SK-N-MC (cell line): ENCODE measurements around the gene TOMM34.
A peak's percentile ranks its signal among the peaks of the same experiment; 100 is the strongest.

Source experiments
- DNase-seq: peaks from one replicate; pipeline ENCODE4 v3.0.0-alpha.2; 2011; ENCODE audit warnings: low read depth, low spot score
- H3K27ac ChIP-seq: fragments of 200-600 bp; sonication (generic); 2 replicates; pipeline ENCODE4 v1.5.1; 2016; ENCODE audit warnings: mixed run types
- H3K36me3 ChIP-seq: fragments of 200-600 bp; sonication (generic); 2 replicates; pipeline ENCODE4 v1.6.1; 2017; ENCODE audit warnings: antibody characterized with exemption, low read length, mixed read lengths; ENCODE audit not compliant: insufficient read depth
- H3K4me3 ChIP-seq: fragments of 200-600 bp; sonication (generic); 2 replicates; pipeline ENCODE4 v1.5.1; 2016
- H3K9ac ChIP-seq: fragments of 200-600 bp; sonication (generic); 2 replicates; pipeline ENCODE4 v1.8.0; 2017; ENCODE audit warnings: mixed run types, mixed read lengths; ENCODE audit not compliant: insufficient read length
- H3K9me3 ChIP-seq: fragments of 200-600 bp; sonication (generic); 2 replicates; pipeline ENCODE4 v1.6.1; 2017; ENCODE audit warnings: low read depth, mild to moderate bottlenecking, antibody characterized with exemption, low read length, moderate library complexity, mixed read lengths
- EZH2 ChIP-seq: fragments of 200-600 bp; sonication (generic); IDR thresholded peaks from one replicate; pipeline ENCODE4 v1.6.1; 2017; ENCODE audit warnings: antibody characterized with exemption
- FOXP2 ChIP-seq: optimal IDR thresholded peaks from 2 replicates; pipeline ENCODE3; 2011; ENCODE audit warnings: mild to moderate bottlenecking, moderate library complexity; ENCODE audit not compliant: insufficient read depth; ENCODE audit errors: extremely low read length, control extremely low read depth
- POLR2AphosphoS5 ChIP-seq: IDR thresholded peaks from 2 replicates; pipeline ENCODE4 v1.6.1; 2012; ENCODE audit warnings: mild to moderate bottlenecking, low read depth, low read length, borderline replicate concordance

TOMM34 gene

DNA sequence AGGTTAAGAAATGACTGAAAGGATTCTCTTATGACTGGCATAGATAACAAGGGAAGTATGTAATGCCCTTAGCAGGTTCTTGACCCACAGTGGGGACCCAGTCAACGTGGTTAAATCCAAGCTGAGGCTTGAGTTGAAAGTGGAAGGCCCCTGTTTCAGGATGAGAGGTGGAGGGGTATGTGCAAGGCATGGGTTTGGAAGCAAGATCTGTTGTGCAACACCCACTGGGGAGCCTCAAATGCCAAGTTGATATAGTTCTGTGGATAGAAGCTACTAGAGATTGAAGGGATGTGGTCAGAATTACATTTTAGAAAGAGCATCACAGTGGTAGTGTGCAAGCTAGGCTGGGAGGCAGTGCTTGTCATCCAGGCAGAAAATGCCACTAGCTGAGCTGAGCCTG, 45.3 kb downstream of the TOMM34 start:
- H3K36me3 ChIP-seq = peaks cover 10% of the 10 kb centered on the region; the same call in 1 of the 2 replicates
- TF ChIP-seq FOXP2 = no peak
- no peak for TF ChIP-seq EZH2
- no peak for TF ChIP-seq POLR2AphosphoS5

DNA sequence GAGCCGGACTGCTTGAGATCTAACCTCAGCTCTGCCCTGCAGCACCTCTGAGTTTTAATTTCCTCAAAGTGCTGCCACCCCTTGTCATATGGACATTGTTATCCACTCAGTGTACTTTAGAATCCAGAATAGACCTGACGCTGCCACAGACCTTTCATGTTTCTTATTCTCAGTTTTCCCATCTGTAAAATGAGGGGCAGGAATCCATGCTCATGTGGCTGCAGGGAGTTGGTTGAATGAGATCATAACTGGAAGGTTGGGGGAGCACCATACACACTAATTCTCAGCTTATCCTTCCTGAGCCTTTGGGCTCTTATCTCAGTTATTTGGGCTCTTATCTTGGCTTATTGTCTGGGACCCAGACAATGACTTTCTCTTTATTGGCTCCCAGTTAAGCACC, 48.0 kb downstream of the TOMM34 start:
- Histone ChIP-seq H3K9ac (no peak overlapping the region), H3K9me3 (no peaks in the 10 kb centered on the region), H3K36me3 (peaks cover 12% of the 10 kb centered on the region; the same call in 1 of the 2 replicates), H3K4me3 (no peak overlapping the region), H3K27ac (no peak overlapping the region)
- TF ChIP-seq POLR2AphosphoS5 = no peak
- no peak for TF ChIP-seq EZH2
- no peak for TF ChIP-seq FOXP2
- no peak for DNase-seq

More for the DNA sequence above, 45.3 kb downstream of the TOMM34 start:
- H3K4me3 ChIP-seq = no peak overlapping the region
- no peak for DNase-seq
- no peak overlapping the region for H3K27ac ChIP-seq
- H3K9ac ChIP-seq = no peak overlapping the region
- no peaks in the 10 kb centered on the region for H3K9me3 ChIP-seq

DNA sequence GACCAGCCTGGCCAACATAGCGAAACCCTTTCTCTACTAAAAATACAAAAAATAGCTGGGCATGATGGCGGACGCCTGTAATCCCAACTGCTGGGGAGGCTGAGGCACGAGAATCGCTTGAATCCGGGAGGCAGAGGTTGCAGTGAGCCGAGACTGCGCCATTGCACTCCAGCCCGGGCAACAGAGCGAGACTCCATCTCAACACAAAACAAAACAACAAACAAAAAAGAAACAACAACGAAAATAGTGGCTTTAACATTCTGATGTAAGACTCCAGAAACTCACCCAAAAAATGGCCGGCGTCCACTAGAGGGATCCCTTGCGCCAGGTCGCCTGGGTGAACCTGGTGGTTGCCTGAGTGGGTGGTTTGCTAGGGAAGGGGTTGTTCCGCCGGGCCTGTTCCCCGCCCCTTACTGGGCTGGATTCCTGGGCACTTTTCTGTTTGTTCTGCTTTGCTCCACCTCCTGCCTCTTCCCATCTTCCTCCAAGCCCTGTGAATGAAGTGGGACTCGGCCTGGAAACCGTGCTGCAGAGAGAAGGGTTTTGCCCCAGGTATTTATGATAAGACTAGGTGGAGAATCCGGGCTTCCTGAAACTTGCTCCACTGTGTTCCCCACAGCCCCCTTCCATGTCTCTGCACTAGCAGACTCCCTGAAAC, 48.8 kb downstream of the TOMM34 start:
- H3K9ac ChIP-seq = no peak overlapping the region
- H3K36me3 ChIP-seq = peaks cover 15% of the 10 kb centered on the region
- H3K4me3 ChIP-seq = no peak overlapping the region
- no peak overlapping the region for H3K27ac ChIP-seq
- no peaks in the 10 kb centered on the region for H3K9me3 ChIP-seq
- DNase-seq = no peak
- TF ChIP-seq EZH2 (no peak), POLR2AphosphoS5 (no peak), FOXP2 (no peak)

DNA sequence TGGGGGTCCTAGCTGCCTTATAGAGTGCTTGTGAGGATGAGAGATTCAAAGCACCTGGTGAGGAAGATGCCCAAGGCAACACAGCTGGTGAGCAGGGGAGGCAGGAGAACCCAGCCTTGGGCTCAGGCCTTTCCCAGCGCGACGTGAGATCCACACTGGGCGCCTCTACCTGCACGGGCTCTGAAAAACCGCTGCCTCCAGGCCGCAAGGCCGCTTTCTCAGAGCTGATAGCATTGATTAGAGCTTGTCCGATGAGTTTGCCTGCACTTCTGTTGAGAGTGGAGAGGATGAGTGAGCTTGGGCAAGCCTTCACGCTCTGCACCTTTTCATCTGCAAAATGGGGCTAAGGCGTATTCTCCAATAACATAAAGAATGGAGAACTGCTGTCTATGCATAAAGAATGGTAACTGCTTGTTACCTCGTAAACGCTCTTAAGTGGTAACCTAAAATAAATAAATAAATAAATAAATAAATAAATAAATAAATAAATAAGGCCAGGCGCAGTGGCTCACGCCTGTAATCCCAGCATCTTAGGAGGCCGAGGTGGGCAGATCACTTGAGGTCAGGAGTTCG, 49.4 kb downstream of the TOMM34 start:
- no peaks in the 10 kb centered on the region for H3K9me3 ChIP-seq
- TF ChIP-seq EZH2 (no peak), FOXP2 (no peak), POLR2AphosphoS5 (no peak)
- DNase-seq = no peak
- peak overlapping the region; percentile 89 for H3K4me3 ChIP-seq
- no peak overlapping the region for H3K9ac ChIP-seq
- H3K36me3 ChIP-seq = peaks cover 21% of the 10 kb centered on the region
- H3K27ac ChIP-seq = no peak overlapping the region

DNA sequence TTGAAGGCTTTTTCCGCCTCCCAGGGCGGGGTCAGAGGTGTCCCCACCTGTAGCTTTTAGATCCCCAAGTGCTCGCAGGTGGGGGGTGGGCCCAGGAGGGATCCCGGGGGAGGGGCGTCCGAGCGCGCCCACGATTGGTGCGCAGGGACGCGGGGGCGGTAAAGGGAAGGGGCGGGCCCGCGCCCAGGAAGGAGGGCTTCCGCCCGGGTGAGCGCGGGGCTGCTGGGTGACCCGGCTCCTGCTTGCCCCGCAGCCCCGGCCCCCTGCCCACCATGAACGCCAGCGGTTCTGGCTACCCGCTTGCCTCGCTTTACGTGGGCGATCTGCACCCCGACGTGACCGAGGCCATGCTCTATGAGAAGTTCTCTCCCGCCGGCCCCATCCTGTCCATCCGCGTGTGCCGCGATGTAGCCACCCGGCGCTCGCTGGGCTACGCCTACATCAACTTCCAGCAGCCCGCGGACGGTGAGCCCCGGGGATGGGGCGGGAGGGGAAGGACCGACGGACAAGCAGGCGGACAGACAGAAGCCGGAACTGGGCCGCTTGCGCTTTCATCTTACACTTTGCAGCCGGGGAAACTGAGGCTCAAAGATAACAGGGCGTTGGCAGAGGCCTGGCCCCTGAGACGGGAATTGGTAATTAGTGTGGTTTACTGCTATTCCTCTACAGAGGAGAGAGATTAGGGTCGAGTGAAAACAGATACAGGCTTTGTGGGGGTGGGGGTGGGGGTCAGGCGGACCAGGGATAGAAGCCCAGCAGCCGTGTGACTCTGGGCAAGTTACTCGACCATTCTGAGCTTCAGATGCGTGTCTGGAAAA, 50.1 kb downstream of the TOMM34 start, which contains the start of gene PABPC1L:
PABPC1L (plus strand) TSS at position 189 of the 818 bp plus-strand sequence; CDS start at position 273, 84 bp downstream.
- TF ChIP-seq EZH2 = no peak
- TF ChIP-seq POLR2AphosphoS5 = peak; percentile 81; the same call in 1 of the 2 replicates
- no peak for TF ChIP-seq FOXP2
- H3K9ac ChIP-seq = peak within 1 kb of the TSS; percentile 68
- peaks cover 26% of the 10 kb centered on the region for H3K36me3 ChIP-seq
- H3K4me3 ChIP-seq = peak within 1 kb of the TSS; percentile 89
- DNase-seq = no peak
- H3K9me3 ChIP-seq = no peaks in the 10 kb centered on the region
- peak within 1 kb of the TSS; percentile 26; the same call in 1 of the 2 replicates for H3K27ac ChIP-seq

DNA sequence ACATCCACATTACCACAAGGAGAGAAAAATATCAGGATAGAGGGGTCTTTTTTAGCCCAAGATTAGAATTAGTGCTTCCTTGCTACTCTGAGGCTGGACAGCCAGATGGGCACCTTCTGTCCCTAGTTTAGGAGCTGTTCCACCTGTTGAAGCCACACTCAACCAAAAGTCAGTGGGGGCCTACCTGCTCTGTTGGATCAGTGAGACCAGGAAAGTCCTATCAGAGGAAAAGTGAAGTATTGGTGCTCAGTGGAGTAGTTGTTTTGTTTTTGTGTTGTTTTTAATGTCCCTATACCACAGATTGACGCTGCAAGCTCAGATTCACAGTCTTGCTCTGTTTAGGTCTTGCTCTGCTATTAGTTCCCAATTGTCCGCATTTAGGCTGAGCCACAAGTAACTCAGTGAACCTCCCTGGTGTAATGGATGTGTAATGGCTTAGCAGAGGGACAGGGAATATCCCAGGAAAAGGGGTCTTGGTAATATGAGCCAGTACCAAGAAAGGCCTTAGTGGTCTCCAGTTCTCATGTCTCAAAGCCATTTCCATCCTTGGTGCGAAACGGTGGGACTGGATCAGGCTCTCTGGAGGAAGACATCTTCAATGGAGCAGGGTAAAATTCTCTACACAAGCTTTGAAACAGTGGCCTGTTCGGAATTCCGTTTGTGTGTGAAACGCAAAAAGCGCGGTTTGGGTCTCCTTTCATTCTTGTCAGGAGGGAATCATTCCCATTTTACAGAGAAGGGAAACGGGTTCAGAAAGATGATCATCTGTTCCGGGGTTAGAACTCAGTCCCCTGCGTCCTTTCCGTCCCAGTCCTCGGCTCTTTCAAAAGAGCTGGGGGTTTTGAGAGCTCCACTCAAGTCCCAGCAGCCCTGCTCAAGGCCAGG, 51.0 kb downstream of the TOMM34 start:
- Histone ChIP-seq H3K4me3 (peak overlapping the region; percentile 89), H3K36me3 (peaks cover 34% of the 10 kb centered on the region), H3K9ac (no peak overlapping the region), H3K27ac (peak overlapping the region; percentile 26; the same call in 1 of the 2 replicates), H3K9me3 (no peaks in the 10 kb centered on the region)
- TF ChIP-seq FOXP2 (no peak), EZH2 (no peak), POLR2AphosphoS5 (no peak; the same call in 1 of the 2 replicates)
- no peak for DNase-seq

DNA sequence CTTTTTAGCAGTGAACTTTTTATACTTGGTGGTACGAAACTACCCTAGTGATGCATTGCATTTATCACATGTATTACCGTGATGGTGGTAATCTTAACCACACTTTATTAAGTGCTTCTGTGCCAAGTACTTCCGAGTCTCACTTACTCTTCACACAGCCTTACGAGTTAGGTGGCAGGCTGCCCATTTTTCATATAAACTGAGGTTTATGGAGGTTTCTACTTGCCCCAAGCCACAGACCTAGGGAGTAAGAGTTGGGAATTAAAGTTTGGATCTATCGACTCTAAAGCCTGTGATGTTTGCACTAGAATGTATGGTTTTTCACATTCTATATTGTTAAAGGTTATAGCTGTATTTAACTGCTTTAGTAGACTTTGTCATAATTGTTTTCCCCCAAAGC, 55.8 kb downstream of the TOMM34 start:
- H3K36me3 ChIP-seq = peaks cover 69% of the 10 kb centered on the region
- no peak overlapping the region for H3K4me3 ChIP-seq
- no peak for DNase-seq

More for the DNA sequence above, 55.8 kb downstream of the TOMM34 start:
- H3K27ac ChIP-seq = no peak overlapping the region
- TF ChIP-seq POLR2AphosphoS5 (no peak), FOXP2 (no peak), EZH2 (no peak)
- no peak overlapping the region for H3K9ac ChIP-seq
- H3K9me3 ChIP-seq = no peaks in the 10 kb centered on the region
